Astrocyte (in vitro differentiated cells and primary cell): Measurements from ENCODE around the gene LYPD6. TPM values are rescaled to one million over a fixed set of nuclear protein-coding genes. Genes with fewer than 3 reads are reported as not detected.

Source experiments
- DNase-seq: peaks from one replicate; pipeline ENCODE4 v3.0.0-alpha.2; 2010; ENCODE audit warnings: low read depth
- FAIRE-seq: peaks from 2 replicates; lab custom pipeline; 2011; peaks lifted over from hg19 to GRCh38; lab: Jason Lieb, UNC
- H2AFZ ChIP-seq: 2 replicates; pipeline ENCODE4 v1.6.0; 2012; ENCODE audit warnings: low read depth, low read length, inconsistent platforms
- H3K27ac ChIP-seq: 2 replicates; pipeline ENCODE4 v1.5.1; 2011; ENCODE audit warnings: low read depth, low read length, inconsistent platforms
- H3K27me3 ChIP-seq: 2 replicates; pipeline ENCODE4 v1.6.0; 2011; ENCODE audit warnings: low read length, inconsistent platforms; ENCODE audit not compliant: insufficient read depth
- H3K36me3 ChIP-seq: 2 replicates; pipeline ENCODE4 v1.5.1; 2011; ENCODE audit warnings: low read length, inconsistent platforms; ENCODE audit not compliant: insufficient read depth
- H3K4me1 ChIP-seq: 2 replicates; pipeline ENCODE4 v1.5.1; 2011; ENCODE audit warnings: low read length, inconsistent platforms; ENCODE audit not compliant: insufficient read depth
- H3K4me2 ChIP-seq: 2 replicates; pipeline ENCODE4 v1.6.0; 2012; ENCODE audit warnings: low read length, inconsistent platforms
- H3K4me3 ChIP-seq: 2 replicates; pipeline ENCODE4 v1.5.1; 2011; ENCODE audit warnings: low read depth, mild to moderate bottlenecking, low read length, inconsistent platforms; ENCODE audit not compliant: insufficient read depth
- H3K79me2 ChIP-seq: 2 replicates; pipeline ENCODE4 v1.6.0; 2012; ENCODE audit warnings: mild to moderate bottlenecking, low read length, inconsistent platforms; ENCODE audit not compliant: insufficient read depth
- H3K9ac ChIP-seq: 2 replicates; pipeline ENCODE4 v1.6.0; 2012; ENCODE audit warnings: mild to moderate bottlenecking, low read length, inconsistent platforms
- H3K9me3 ChIP-seq: 2 replicates; pipeline ENCODE4 v1.5.1; 2012; ENCODE audit warnings: low read depth, mild to moderate bottlenecking, low read length, inconsistent platforms; ENCODE audit not compliant: insufficient read depth
- H4K20me1 ChIP-seq: 2 replicates; pipeline ENCODE4 v1.6.0; 2012; ENCODE audit warnings: low read length, inconsistent platforms; ENCODE audit not compliant: insufficient read depth
- H3K27ac Mint-ChIP-seq: one replicate; pipeline ENCODE4 v1.8.0; 2021; ENCODE audit warnings: mild to moderate bottlenecking, mixed read lengths; ENCODE audit not compliant: unreplicated experiment
- H3K27me3 Mint-ChIP-seq: one replicate; pipeline ENCODE4 v1.8.0; 2021; ENCODE audit warnings: low read depth, mixed read lengths; ENCODE audit not compliant: unreplicated experiment
- H3K36me3 Mint-ChIP-seq: one replicate; pipeline ENCODE4 v1.8.0; 2021; ENCODE audit warnings: low read depth, mixed read lengths; ENCODE audit not compliant: unreplicated experiment
- H3K4me1 Mint-ChIP-seq: one replicate; pipeline ENCODE4 v1.8.0; 2021; ENCODE audit warnings: low read depth, mixed read lengths; ENCODE audit not compliant: unreplicated experiment
- H3K4me3 Mint-ChIP-seq: one replicate; pipeline ENCODE4 v1.8.0; 2021; ENCODE audit warnings: mild to moderate bottlenecking, moderate library complexity, mixed read lengths; ENCODE audit not compliant: unreplicated experiment
- H3K9me3 Mint-ChIP-seq: one replicate; pipeline ENCODE4 v1.8.0; 2021; ENCODE audit warnings: mild to moderate bottlenecking, mixed read lengths; ENCODE audit not compliant: unreplicated experiment
- EZH2 ChIP-seq: IDR thresholded peaks from 2 replicates; pipeline ENCODE4 v1.6.1; 2012; ENCODE audit warnings: mild to moderate bottlenecking, low read length, inconsistent platforms; ENCODE audit not compliant: insufficient read depth
- total RNA-seq: library from RNA; stranded (reverse); gene quantifications from 2 replicates; pipeline ENCODE4 v1.2.1, GENCODE V29; 2021

Gene LYPD6
- total RNA-seq, 1 donor from 2014 or later, result 1.4 TPM

DNA sequence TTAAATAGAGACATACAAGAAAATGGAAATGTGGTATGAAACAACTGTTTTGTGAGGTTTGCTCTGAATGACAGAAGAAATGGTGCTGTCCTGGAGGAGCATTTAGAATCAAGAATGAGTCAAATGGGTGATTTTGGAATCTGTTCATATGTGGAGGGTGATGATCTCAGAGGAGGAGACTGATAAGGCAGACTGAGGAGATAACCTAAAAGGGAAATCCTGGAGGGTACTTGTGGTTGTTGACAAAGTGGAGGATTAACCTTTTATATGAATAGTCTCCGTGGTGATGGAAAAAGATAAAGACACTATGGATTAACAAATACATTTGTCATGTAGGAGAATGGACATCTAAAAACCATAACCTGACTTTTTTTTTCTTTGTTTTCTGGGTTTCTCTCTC lies 183.1 kb downstream of the LYPD6 start:
- Histone ChIP-seq H3K36me3 (no peaks in the 10 kb centered on the region), H3K4me1 (no peaks in the 10 kb centered on the region), H3K9ac (no peak overlapping the region), H3K4me2 (no peak overlapping the region), H3K4me3 (no peak overlapping the region), H4K20me1 (no peaks in the 10 kb centered on the region), H3K27ac (no peak overlapping the region), H3K79me2 (no peaks in the 10 kb centered on the region), H3K27me3 (no peaks in the 10 kb centered on the region), H2AFZ (no peak overlapping the region), H3K9me3 (no peaks in the 10 kb centered on the region)
- Mint-ChIP-seq H3K4me3 (no peak overlapping the region), H3K36me3 (no peaks in the 10 kb centered on the region), H3K27ac (no peak overlapping the region), H3K4me1 (no peaks in the 10 kb centered on the region), H3K27me3 (no peaks in the 10 kb centered on the region), H3K9me3 (no peaks in the 10 kb centered on the region)
- TF ChIP-seq EZH2, result no peak
- FAIRE-seq (no peak), DNase-seq (no peak)
